Tibial artery (tissue), 4 donors: ENCODE results near the gene NME3.

ENCODE experiments used
- DNase-seq, 2 donors: peaks; one replicate each; pipeline ENCODE4 v3.0.0-alpha.2; 2019
- H3K27ac ChIP-seq, 2 donors: fragments of 200-600 bp; sonication (generic) in 1 of 2; 1 replicate in 1 of 2; 2 replicates in 1 of 2; pipeline ENCODE4 v1.5.1; 2018 to 2019; ENCODE audit warnings: mild to moderate bottlenecking in 1 of 2
- H3K27me3 ChIP-seq, 2 donors: fragments of 200-600 bp; sonication (generic) in 1 of 2; one replicate each; pipeline versions ENCODE4 v1.5.1 to v1.6.0; 2016 to 2019
- H3K36me3 ChIP-seq, 3 donors: fragments of 200-600 bp; sonication (generic) in 2 of 3; one replicate each; pipeline ENCODE4 v1.5.1; 2016 to 2019; ENCODE audit warnings: mild to moderate bottlenecking in 2 of 3
- H3K4me1 ChIP-seq, 4 donors: fragments of 200-600 bp; sonication (generic) in 2 of 4; 1 replicate in 3 of 4; 2 replicates in 1 of 4; pipeline ENCODE4 v1.5.1; 2016 to 2019
- H3K4me3 ChIP-seq, 2 donors: fragments of 200-600 bp; sonication (generic) in 1 of 2; 1 replicate in 1 of 2; 2 replicates in 1 of 2; pipeline ENCODE4 v1.5.1; 2018 to 2019; ENCODE audit warnings: mild to moderate bottlenecking in 2 of 2
- H3K9me3 ChIP-seq, 3 donors: fragments of 200-600 bp; sonication (generic) in 1 of 3; one replicate each; pipeline ENCODE4 v1.5.1; 2016 to 2019
- CTCF ChIP-seq, 2 experiments: fragments of 200-600 bp in 1 of 2; fragments of 450-650 bp in 1 of 2; IDR thresholded peaks; one replicate each; pipeline ENCODE4 v1.5.1; 2017 to 2019; ENCODE audit warnings: antibody characterized with exemption in 2 of 2, mild to moderate bottlenecking in 1 of 2, moderate library complexity in 1 of 2
- intact Hi-C: fragments of 100-400 bp; cut with DNase I; formaldehyde crosslinking; loops from one replicate; pipeline ENCODE4 v1.15.0; 2023; ENCODE audit warnings: low total_unique reads

Gene NME3

GRCh38 chr16:1745900-1746692 lies 25.2 kb downstream of the NME3 start:
- H3K27ac ChIP-seq, result no peak overlapping the region
- intact Hi-C loops, result no loop called here
- TF ChIP-seq CTCF (IDR thresholded peaks at IDR 0.05), result no peak
- no peak overlapping the region for H3K4me3 ChIP-seq
- H3K27me3 ChIP-seq, result no peaks in the 10 kb centered on the region
- no peaks in the 10 kb centered on the region for H3K4me1 ChIP-seq
- no peak for DNase-seq
- H3K36me3 ChIP-seq, result peaks cover 40 to 96% (median 79%) of the 10 kb centered on the region in 3 donors
- H3K9me3 ChIP-seq, result no peaks in the 10 kb centered on the region

DNA sequence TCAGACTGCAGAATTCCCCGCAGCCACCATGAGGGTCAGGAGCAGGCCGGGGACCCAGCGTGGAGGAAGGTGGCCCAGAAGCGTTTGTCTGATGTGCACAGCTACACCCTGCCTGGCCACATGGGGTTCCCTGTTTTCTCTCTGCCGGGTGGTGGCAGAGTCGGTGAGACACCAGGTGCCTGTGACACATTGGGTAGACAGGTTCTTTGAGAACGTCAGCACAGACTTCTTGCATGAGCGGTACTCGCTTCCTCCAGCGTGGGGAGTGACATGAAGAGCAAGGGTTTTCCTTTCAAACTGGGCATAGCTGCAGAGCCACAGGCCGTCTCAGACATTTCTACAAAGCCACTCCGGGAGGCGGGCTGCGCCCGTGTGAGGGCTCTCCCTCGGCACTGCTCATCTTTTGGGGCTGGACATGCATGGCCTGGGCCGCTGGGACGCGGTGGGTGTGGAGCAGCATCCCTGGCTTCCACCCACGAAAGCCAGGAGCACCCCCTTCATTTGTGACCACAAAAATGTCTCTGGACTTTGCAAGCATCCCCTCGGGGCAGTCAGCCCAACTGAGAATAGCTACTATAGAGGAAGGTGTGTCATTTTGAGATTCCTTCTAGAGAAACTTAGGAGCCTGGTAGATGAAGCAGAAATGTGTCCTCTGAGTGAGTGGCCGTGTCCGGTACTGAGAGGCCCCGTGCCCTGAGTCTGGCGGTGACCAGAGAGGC lies 26.0 kb downstream of the NME3 start:
- Histone ChIP-seq H3K4me1 (no peaks in the 10 kb centered on the region), H3K27me3 (no peaks in the 10 kb centered on the region), H3K36me3 (peaks cover 40 to 96% (median 80%) of the 10 kb centered on the region in 3 donors), H3K4me3 (no peak overlapping the region), H3K27ac (no peak overlapping the region), H3K9me3 (no peaks in the 10 kb centered on the region)
- TF ChIP-seq CTCF (IDR thresholded peaks at IDR 0.05), result no peak
- DNase-seq, result no peak
- intact Hi-C loops, result no loop called here

- Histone ChIP-seq H3K27ac (no peak overlapping the region), H3K27me3 (no peaks in the 10 kb centered on the region), H3K4me3 (no peak overlapping the region), H3K36me3 (peaks cover 33 to 92% (median 78%) of the 10 kb centered on the region in 3 donors), H3K4me1 (no peaks in the 10 kb centered on the region), H3K9me3 (no peaks in the 10 kb centered on the region)
- intact Hi-C loops, result no loop called here
- TF ChIP-seq CTCF (IDR thresholded peaks at IDR 0.05), result no peak
- DNase-seq, result no peak
Measured at GRCh38 chr16:1744338-1744840, 27.0 kb downstream of the NME3 start.

- intact Hi-C loops, result no loop called here
- H3K36me3 ChIP-seq, result peaks cover 26 to 84% (median 71%) of the 10 kb centered on the region in 3 donors
- DNase-seq, result no peak
- no peak overlapping the region for H3K27ac ChIP-seq
- no peak overlapping the region for H3K4me3 ChIP-seq
- H3K9me3 ChIP-seq, result no peaks in the 10 kb centered on the region
- H3K4me1 ChIP-seq, result no peaks in the 10 kb centered on the region
- H3K27me3 ChIP-seq, result no peaks in the 10 kb centered on the region
- no peak for TF ChIP-seq CTCF (IDR thresholded peaks at IDR 0.05)
Measured at GRCh38 chr16:1743376-1744337, 27.7 kb downstream of the NME3 start.

GRCh38 chr16:1741553-1742165 lies 29.7 kb downstream of the NME3 start:
- Histone ChIP-seq H3K27me3 (no peaks in the 10 kb centered on the region), H3K4me1 (no peaks in the 10 kb centered on the region), H3K27ac (no peak overlapping the region), H3K36me3 (peaks cover 15 to 64% (median 51%) of the 10 kb centered on the region in 3 donors), H3K9me3 (no peaks in the 10 kb centered on the region), H3K4me3 (no peak overlapping the region)
- TF ChIP-seq CTCF (IDR thresholded peaks at IDR 0.05), result no peak
- DNase-seq, result no peak
- intact Hi-C loops, result no loop called here
